Thoracic aorta (tissue), 2 donors: ENCODE data around the gene BAHD1. TPM values are rescaled to one million over a fixed set of nuclear protein-coding genes. Genes with fewer than 3 reads are reported as not detected.

Source experiments
- ATAC-seq: fragments of 150-250 bp; one replicate; pipeline ENCODE4 v1.8.0; 2017; ENCODE audit warnings: low read depth; ENCODE audit not compliant: insufficient number of reproducible peaks, low FRiP score
- DNase-seq: peaks from one replicate; pipeline ENCODE4 v3.0.0-alpha.2; 2020; ENCODE audit warnings: low spot score
- H3K27ac ChIP-seq, 2 donors: fragments of 200-600 bp; sonication (generic); 1 replicate in 1 of 2; 2 replicates in 1 of 2; pipeline ENCODE4 v1.5.1; 2016; ENCODE audit warnings: mild to moderate bottlenecking in 2 of 2, moderate library complexity in 2 of 2
- H3K27me3 ChIP-seq: fragments of 200-600 bp; sonication (generic); replicated peaks from 2 replicates; pipeline ENCODE4 v1.6.0; 2016; ENCODE audit warnings: mild to moderate bottlenecking; ENCODE audit not compliant: insufficient read depth
- H3K36me3 ChIP-seq: fragments of 200-600 bp; sonication (generic); one replicate; pipeline ENCODE4 v1.5.1; 2016
- H3K4me1 ChIP-seq, 2 donors: fragments of 200-600 bp; sonication (generic); 1 replicate in 1 of 2; 2 replicates in 1 of 2; pipeline versions ENCODE4 v1.5.1 to v1.6.0; 2016; ENCODE audit warnings: low read depth in 2 of 2, mild to moderate bottlenecking in 1 of 2; ENCODE audit not compliant: control insufficient read depth in 1 of 2
- H3K4me3 ChIP-seq: fragments of 200-600 bp; sonication (generic); 2 replicates; pipeline ENCODE4 v1.5.1; 2016; ENCODE audit warnings: mild to moderate bottlenecking
- H3K9me3 ChIP-seq: fragments of 200-600 bp; sonication (generic); 2 replicates; pipeline ENCODE4 v1.5.1; 2016
- total RNA-seq, 2 donors: library from RNA; depleted of rRNA; stranded (reverse); fragments of >200 nt; gene quantifications; one replicate each; pipeline versions ENCODE4 v1.1.0 to v1.2.3, GENCODE V29; 2016
- TF ChIP-seq, protein P1 (sequence below): fragments of 200-600 bp; sonication (generic); IDR thresholded peaks from one replicate; pipeline ENCODE4 v1.5.1; 2019; ENCODE audit warnings: antibody characterized with exemption

Gene BAHD1
- total RNA-seq, 2 donors from 2014 or later: 10.7 to 14.0 TPM

DNA sequence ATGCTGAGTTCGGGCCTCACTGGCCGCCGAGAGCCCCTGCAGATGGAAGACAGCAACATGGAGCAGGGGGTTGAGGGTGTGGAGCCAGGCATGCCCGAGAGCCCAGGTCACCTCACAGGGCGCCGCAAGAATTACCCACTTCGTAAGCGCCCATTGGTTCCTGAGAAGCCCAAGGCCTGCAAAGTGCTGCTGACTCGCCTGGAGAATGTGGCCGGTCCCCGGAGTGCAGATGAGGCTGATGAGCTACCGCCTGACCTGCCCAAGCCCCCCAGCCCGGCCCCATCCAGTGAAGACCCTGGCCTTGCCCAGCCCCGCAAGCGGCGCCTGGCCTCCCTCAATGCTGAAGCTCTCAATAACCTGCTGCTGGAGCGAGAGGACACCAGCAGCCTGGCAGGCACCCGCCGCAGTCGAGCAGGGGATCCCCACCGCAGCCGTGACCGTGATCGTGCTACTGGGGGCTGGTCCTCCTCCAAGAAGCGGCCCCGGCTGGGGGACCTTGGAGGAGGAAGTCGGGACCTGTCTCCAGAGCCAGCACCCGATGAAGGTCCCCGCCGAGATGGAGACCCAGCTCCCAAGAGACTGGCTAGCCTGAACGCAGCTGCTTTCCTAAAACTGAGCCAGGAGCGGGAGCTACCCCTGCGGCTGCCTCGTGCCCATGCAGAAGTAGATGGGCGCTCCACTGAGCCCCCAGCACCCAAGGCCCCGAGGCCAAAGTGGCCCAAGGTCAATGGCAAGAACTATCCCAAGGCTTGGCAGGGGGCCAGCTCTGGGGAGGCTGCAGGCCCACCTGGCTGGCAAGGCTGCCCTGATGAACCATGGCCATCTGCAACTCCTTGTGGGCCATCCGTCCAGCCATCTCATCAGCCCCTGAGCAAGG, 18.0 kb downstream of the BAHD1 start:
- no peaks in the 10 kb centered on the region for H3K9me3 ChIP-seq
- no peak overlapping the region for H3K4me3 ChIP-seq
- no peak overlapping the region for H3K27ac ChIP-seq
- H3K36me3 ChIP-seq: peaks cover 25% of the 10 kb centered on the region
- no peaks in the 10 kb centered on the region for H3K27me3 ChIP-seq
- TF ChIP-seq, protein P1, sequence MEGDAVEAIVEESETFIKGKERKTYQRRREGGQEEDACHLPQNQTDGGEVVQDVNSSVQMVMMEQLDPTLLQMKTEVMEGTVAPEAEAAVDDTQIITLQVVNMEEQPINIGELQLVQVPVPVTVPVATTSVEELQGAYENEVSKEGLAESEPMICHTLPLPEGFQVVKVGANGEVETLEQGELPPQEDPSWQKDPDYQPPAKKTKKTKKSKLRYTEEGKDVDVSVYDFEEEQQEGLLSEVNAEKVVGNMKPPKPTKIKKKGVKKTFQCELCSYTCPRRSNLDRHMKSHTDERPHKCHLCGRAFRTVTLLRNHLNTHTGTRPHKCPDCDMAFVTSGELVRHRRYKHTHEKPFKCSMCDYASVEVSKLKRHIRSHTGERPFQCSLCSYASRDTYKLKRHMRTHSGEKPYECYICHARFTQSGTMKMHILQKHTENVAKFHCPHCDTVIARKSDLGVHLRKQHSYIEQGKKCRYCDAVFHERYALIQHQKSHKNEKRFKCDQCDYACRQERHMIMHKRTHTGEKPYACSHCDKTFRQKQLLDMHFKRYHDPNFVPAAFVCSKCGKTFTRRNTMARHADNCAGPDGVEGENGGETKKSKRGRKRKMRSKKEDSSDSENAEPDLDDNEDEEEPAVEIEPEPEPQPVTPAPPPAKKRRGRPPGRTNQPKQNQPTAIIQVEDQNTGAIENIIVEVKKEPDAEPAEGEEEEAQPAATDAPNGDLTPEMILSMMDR: no peak
- H3K4me1 ChIP-seq: peaks cover 5 to 15% of the 10 kb centered on the region in 2 donors
- DNase-seq (no peak), ATAC-seq (no peak)

DNA sequence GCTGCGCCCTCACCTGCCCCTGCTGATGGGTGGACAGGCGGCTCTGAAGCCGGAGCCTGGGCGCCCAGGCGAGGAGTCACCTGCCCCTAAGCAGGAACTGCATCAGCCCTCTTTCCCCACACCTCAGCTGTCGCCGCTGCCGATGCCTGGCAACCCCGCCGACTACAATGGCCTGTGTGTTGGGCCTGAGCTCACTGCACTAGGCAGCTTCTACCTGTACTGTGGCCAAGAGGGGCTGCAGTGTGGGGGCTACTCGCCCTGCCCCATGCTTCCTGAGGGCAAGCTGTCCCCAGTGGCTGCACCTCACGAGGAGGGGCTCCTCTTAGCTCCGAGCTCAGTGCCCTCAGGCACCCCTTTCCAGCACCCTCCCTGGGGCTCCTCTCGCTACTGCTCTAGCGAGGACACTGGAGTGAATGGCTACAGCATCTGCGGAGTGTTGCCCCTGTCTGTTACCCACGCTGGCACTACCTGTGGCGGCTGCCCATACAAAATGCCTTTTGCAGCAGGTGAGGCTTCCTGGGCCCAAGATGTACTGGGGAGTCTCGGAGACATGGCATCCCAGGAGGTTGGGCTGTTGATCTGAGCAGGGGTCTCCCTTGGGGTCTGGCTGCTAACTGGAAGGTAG, 18.8 kb downstream of the BAHD1 start:
- no peaks in the 10 kb centered on the region for H3K27me3 ChIP-seq
- no peak for ATAC-seq
- DNase-seq: no peak
- TF ChIP-seq, protein P1: no peak
- peaks cover 5 to 7% of the 10 kb centered on the region in 2 donors for H3K4me1 ChIP-seq
- no peak overlapping the region for H3K4me3 ChIP-seq
- H3K9me3 ChIP-seq: no peaks in the 10 kb centered on the region
- peaks cover 31% of the 10 kb centered on the region for H3K36me3 ChIP-seq
- no peak overlapping the region for H3K27ac ChIP-seq

DNA sequence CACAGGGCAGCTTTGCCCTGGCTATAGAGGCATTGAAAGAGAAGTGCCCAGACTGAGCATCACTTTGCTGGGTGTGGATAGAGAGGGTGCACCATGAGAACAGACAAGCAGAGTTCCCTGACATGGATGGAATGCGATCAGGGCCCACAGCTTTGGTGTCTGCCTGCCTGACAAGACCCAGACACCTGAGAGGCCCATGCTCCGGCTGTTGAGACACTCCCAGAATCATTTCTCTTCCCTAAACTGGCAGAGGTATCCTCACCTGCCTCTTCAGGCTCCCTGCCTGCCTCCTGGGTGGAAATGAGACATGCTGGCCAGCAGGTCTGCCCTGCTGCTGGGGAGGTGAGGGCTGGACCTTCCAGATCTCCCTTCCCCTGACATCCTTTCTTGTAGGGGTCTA, 19.7 kb downstream of the BAHD1 start:
- DNase-seq: no peak
- peaks cover 39% of the 10 kb centered on the region for H3K36me3 ChIP-seq
- no peak overlapping the region for H3K4me3 ChIP-seq
- H3K9me3 ChIP-seq: no peaks in the 10 kb centered on the region
- TF ChIP-seq, protein P1: no peak
- no peak overlapping the region for H3K27ac ChIP-seq
- ATAC-seq: no peak
- H3K4me1 ChIP-seq: peaks cover 0 to 5% of the 10 kb centered on the region in 2 donors
- H3K27me3 ChIP-seq: no peaks in the 10 kb centered on the region

DNA sequence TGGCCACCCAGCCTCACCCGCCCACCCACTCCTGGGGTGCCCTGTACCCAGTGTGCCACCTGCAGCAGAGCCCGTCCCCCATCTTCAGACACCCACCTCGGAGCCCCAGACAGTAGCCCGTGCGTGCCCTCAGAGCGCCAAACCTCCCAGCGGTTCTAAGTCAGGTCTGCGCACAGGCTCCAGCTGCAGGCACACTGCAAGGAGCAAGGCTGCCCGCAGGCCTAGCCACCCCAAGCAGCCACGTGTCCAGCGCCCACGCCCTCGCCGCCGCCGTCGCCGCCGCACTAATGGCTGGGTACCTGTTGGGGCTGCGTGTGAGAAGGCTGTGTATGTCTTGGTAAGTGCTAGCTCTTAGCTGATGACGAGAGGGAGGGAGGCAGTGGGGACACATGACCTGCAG, 21.2 kb downstream of the BAHD1 start:
- Histone ChIP-seq H3K4me1 (no peaks in the 10 kb centered on the region), H3K27me3 (no peaks in the 10 kb centered on the region), H3K27ac (no peak overlapping the region), H3K36me3 (peaks cover 53% of the 10 kb centered on the region), H3K9me3 (no peaks in the 10 kb centered on the region), H3K4me3 (no peak overlapping the region)
- TF ChIP-seq, protein P1: no peak
- ATAC-seq (no peak), DNase-seq (no peak)

DNA sequence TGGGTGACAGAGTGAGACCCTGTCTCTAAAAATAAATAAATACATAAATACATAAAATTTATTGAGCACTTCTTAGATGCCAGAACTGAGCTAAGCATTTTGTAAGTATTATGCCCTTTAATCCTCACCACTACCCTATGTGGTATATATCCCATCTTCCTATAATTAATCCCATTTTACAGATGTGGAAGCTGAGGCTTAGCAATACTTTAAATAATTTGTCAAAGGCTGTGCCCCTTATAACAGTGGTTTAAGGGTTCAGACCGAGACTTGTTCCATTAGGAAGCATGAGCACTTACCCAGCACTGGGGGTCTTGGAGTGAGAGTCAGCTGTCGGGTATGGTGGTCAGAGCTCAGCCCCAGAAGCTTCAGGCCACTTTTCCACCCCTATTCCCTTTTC, 22.5 kb downstream of the BAHD1 start:
- Histone ChIP-seq H3K4me3 (no peak overlapping the region), H3K27ac (no peak overlapping the region), H3K36me3 (peaks cover 56% of the 10 kb centered on the region), H3K27me3 (no peaks in the 10 kb centered on the region), H3K4me1 (no peaks in the 10 kb centered on the region), H3K9me3 (no peaks in the 10 kb centered on the region)
- ATAC-seq (no peak), DNase-seq (no peak)
- TF ChIP-seq, protein P1: no peak
